Measurements from ENCODE around the gene IFNL4. TPM values are rescaled to one million over a fixed set of nuclear protein-coding genes. Genes with fewer than 3 reads are reported as not detected.
A peak's percentile ranks its signal among the peaks of the same experiment; 100 is the strongest.

The IFNL4 gene
- total and polyA plus RNA-seq, 2 of the 13 experiments (the other 11 are each of a cell fraction or from before 2014, with no cell fraction given) = not detected

GRCh38 chr19:39237200-39238184 is 11.2 kb downstream of the IFNL4 start:
- intact Hi-C loops (cut with micrococcal nuclease; ENCODE audit: unreplicated experiment) = no loop called here
- H4K20me1 ChIP-seq (ENCODE audit: insufficient read depth, low read length) = no peaks in the 10 kb centered on the region
- H3K27me3 ChIP-seq (ENCODE audit: control insufficient read depth in 1 of 2, insufficient read depth in 2 of 2, low read length in 2 of 2) = peaks cover 0 to 2% of the 10 kb centered on the region in 2 experiments; a peak in 1 of 5 replicates
- H3K9ac ChIP-seq (ENCODE audit: insufficient read depth, low read depth, low read length) = no peak overlapping the region
- DNase-seq (ENCODE audit: low spot score) (peak; percentile 45), FAIRE-seq (no peak), ATAC-seq (peak; percentile 87)
- CTCF ChIA-PET (ENCODE audit: low intra/inter-chr PET ratio, low total read pairs) = no interaction called here
- no peaks in the 10 kb centered on the region for H3K9me3 ChIP-seq (ENCODE audit: low read length)
- H3K4me3 ChIP-seq (replicated peaks in 1 of 3; ENCODE audit: insufficient read depth in 1 of 3, low read depth in 2 of 3, low read length in 3 of 3) = peak overlapping the region in 2 of 3 experiments; percentile 1 to 38; a peak in 1 of 6 replicates
- H3K4me1 ChIP-seq (ENCODE audit: insufficient read depth, low read length) = peaks cover 13% of the 10 kb centered on the region
- H2AFZ ChIP-seq (ENCODE audit: low read length) = no peak overlapping the region
- no peak overlapping the region for H3K27ac ChIP-seq (ENCODE audit: extremely low read length, insufficient read depth, low read length)
- 16% methylated on average over 18 of the region's 22 CpGs for WGBS (ENCODE audit: low lambda C conversion rate)
- BruUV-seq (replicated peaks) = no TSS peak
- peak overlapping the region; percentile 38 for H3K4me2 ChIP-seq (ENCODE audit: low read depth, low read length)
- POLR2A ChIA-PET = interaction anchor here (0.6 to 1.1 kb wide), 2 partner anchors 153 to 719 kb away, joined by 4 to 5 read pairs; partner anchors contain the start of gene PAF1
- in situ Hi-C loops (cut with HindIII; ENCODE audit: extremely low pct_ligation_motif_present, low pct_unique_long_range_greater_than_20kb) = no loop called here
- H3K36me3 ChIP-seq (replicated peaks in 1 of 2; ENCODE audit: control insufficient read depth in 1 of 2, insufficient read depth in 2 of 2, low read length in 2 of 2) = no peaks in the 10 kb centered on the region
- H3K79me2 ChIP-seq (ENCODE audit: insufficient read depth, low read length) = no peaks in the 10 kb centered on the region
- TF ChIP-seq ADNP (CRISPR knock-in tag; IDR thresholded peaks at IDR 0.05) (no peak), MYC (CRISPR knock-in tag; IDR thresholded peaks at IDR 0.05; ENCODE audit: borderline replicate concordance) (peak; percentile 21; the same call in 1 of the 2 replicates), HIC2 (CRISPR knock-in tag; IDR thresholded peaks at IDR 0.05; ENCODE audit: low read depth) (no peak), TEAD3 (CRISPR knock-in tag; optimal IDR thresholded peaks at IDR 0.05; ENCODE audit: borderline replicate concordance) (no peak), TFAP4 (IDR thresholded peaks at IDR 0.05; ENCODE audit: borderline replicate concordance, low read depth) (peak; percentile 21; the same call in 1 of the 2 replicates), MEF2D (CRISPR knock-in tag; IDR thresholded peaks at IDR 0.05) (no peak), YEATS2 (CRISPR knock-in tag; IDR thresholded peaks at IDR 0.05; ENCODE audit: borderline replicate concordance) (no peak), ZNF687 (CRISPR knock-in tag; IDR thresholded peaks at IDR 0.05) (peak; percentile 60), ZFP36L2 (CRISPR knock-in tag; IDR thresholded peaks at IDR 0.05) (no peak), TBX2 (CRISPR knock-in tag; IDR thresholded peaks at IDR 0.05; ENCODE audit: borderline replicate concordance) (no peak), HDAC6 (IDR thresholded peaks at IDR 0.05; ENCODE audit: low read depth, low read length) (no peak), USF2 (IDR thresholded peaks at IDR 0.05; ENCODE audit: low read depth, low read length) (peak; percentile 35; the same call in 1 of the 2 replicates), USF2 (CRISPR knock-in tag; IDR thresholded peaks at IDR 0.05; ENCODE audit: borderline replicate concordance) (no peak), ZNF441 (CRISPR knock-in tag; IDR thresholded peaks at IDR 0.05; ENCODE audit: borderline replicate concordance) (no peak)

Data from HepG2 (cell line).